ENCODE data around the gene ADD1. TPM values are rescaled to one million over a fixed set of nuclear protein-coding genes. Genes with fewer than 3 reads are reported as not detected.
"Not testable (repeated sequence)": the region's sequence is repeated elsewhere in the genome, so short reads cannot be mapped to it uniquely, and the experiment has no call there.

ADD1 gene
- total RNA-seq, 4 donors from 2014 or later, result 155 to 269 (median 177) TPM

DNA sequence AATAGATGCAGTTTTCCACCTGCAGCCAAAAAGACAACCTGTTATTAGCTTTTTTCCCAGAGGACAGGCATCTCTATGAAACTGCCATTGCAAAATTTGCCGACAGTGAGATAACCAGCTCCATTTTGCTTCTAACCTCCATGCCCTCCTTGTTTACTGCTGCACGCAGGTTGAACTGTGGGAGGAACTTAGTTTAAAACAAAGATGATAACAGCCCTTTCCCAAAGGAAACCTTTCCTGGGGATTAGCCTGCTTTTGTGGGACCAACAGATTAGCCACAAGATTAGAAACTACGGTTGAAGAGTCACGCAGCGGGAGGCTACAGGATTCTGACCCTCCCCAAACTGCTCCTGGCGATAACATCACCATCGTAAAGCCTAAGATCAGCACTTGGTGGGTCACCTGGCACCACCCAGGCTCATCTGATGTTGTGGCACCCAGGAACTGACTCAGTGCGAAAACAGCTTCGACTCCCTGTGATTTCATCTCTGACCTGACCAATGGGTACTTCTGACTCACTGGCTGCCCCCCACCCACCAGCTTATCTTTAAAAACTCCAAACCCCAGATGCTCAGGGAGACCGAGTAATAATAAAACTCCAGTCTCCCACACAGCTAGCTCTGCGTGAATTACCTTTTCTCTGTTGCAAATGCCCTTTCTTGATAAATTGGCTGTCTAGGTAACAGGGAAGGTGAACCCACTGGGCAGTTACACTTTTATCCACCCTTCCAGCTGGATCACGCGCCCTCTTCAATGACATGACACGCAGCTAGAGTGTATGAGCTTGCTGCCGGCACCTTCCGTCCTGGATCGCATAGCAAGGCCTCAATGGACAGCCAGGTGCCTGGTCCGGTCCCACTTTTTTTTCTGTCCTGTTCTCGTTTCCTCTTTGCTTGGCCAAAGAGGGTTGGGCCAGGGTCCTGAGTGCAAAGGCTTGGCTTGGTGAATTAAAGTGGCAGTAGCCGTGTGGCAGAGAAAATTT, 92.4 kb downstream of the ADD1 start:
- ATAC-seq (ENCODE audit: low FRiP score), result peak; percentile 20
- TF ChIP-seq, protein P1, sequence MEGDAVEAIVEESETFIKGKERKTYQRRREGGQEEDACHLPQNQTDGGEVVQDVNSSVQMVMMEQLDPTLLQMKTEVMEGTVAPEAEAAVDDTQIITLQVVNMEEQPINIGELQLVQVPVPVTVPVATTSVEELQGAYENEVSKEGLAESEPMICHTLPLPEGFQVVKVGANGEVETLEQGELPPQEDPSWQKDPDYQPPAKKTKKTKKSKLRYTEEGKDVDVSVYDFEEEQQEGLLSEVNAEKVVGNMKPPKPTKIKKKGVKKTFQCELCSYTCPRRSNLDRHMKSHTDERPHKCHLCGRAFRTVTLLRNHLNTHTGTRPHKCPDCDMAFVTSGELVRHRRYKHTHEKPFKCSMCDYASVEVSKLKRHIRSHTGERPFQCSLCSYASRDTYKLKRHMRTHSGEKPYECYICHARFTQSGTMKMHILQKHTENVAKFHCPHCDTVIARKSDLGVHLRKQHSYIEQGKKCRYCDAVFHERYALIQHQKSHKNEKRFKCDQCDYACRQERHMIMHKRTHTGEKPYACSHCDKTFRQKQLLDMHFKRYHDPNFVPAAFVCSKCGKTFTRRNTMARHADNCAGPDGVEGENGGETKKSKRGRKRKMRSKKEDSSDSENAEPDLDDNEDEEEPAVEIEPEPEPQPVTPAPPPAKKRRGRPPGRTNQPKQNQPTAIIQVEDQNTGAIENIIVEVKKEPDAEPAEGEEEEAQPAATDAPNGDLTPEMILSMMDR (IDR thresholded peaks at IDR 0.05), result no peak
- peak; percentile 25 for DNase-seq (ENCODE audit: low spot score)

DNA sequence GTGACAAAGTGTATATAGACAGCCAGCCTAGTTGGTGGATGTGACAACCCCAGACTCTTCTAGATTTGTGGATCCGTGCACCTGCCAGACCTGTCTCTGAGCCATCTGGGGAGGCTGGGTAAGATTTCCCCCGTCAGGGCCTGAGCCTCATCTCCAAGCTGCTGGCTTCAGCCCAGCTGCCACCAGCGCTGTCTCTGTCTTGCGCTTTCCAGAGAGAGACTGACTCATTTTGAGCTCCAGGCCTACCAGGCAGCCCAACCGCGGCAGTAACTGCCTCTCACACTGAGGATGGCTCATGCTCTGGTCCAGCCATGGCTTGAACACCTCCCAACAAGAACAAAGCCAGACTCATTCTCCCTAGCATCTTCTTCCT, 93.1 kb downstream of the ADD1 start:
- DNase-seq (ENCODE audit: low spot score) (no peak), ATAC-seq (ENCODE audit: low FRiP score) (no peak)
- TF ChIP-seq, protein P1 (IDR thresholded peaks at IDR 0.05), result no peak

DNA sequence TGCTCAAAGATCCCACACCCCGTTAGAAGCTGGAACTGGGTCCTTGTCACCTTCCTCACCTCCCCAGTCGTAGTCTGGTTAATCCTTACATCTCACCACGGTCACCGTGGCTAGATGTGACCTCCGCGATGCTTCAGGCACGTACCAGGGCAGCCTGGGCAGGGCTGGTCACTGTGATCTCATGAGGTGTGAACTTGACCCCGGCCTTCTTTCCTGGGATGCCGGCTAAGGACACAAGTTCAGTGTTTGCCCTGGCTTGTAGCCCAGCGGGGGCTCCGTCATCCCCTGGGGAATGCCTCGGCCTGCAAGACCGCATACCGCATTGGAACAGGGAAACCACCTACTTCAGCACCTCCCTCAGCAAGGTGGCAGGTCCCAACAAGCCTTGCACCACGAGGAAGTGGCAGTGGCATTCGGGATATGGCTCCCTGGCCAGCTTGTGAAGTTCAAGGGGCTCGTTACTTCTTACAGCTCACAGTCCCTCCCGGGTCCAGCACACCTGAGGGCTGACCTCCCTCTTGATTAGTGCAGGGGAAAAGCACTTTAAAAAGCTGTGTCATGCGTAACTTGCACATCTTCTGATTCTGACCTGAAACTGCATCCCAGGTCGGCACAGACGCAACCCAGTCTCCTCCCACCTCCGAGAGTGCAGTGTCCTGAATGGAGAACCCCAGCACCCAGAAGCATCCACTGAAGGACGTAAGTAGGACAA, 93.7 kb downstream of the ADD1 start:
- no peak for ATAC-seq (ENCODE audit: low FRiP score)
- peak; percentile 15 for DNase-seq (ENCODE audit: low spot score)
- TF ChIP-seq, protein P1 (IDR thresholded peaks at IDR 0.05), result no peak

DNA sequence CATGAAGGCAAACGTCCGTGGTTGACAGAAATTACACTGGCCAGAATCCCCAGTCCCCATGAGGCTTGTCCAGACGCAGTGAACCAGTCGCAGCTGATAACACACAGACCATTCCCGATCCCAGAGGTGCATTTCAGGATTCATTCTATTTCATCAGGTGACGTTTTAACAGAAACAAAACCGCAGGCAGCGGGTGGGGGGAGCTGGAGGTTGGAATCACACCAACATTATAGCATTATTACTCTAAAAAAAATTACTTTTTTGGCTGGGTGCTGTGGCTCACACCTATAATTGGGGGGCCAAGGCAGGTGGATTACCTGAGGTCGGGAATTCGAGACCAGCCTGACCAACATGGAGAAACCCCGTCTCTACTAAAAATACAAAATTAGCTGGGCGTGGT, 94.3 kb downstream of the ADD1 start:
- DNase-seq (ENCODE audit: low spot score) (no peak), ATAC-seq (ENCODE audit: low FRiP score) (no peak)
- TF ChIP-seq, protein P1 (IDR thresholded peaks at IDR 0.05), result no peak

DNA sequence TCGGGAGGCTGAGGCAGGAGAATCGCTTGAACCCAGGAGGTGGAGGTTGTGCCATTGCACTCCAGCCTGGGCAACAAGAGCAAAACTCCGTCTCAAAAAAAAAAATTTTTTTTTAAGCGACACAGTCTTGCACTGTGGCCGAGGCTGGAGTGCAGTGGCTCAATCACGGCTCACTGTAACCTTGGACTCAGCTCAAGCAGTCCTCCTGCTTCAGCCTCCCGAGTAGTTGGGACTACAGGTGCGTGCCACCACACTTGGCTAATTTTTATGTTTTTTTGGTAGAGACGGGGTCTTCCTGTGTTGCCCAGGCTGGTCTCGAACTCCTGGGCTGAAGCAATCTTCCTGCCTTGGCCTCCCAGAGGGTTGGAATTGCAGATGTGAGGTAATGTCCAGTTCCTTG, 94.8 kb downstream of the ADD1 start:
- ATAC-seq (ENCODE audit: low FRiP score), result not testable (repeated sequence)
- DNase-seq (ENCODE audit: low spot score), result peak; percentile 10

DNA sequence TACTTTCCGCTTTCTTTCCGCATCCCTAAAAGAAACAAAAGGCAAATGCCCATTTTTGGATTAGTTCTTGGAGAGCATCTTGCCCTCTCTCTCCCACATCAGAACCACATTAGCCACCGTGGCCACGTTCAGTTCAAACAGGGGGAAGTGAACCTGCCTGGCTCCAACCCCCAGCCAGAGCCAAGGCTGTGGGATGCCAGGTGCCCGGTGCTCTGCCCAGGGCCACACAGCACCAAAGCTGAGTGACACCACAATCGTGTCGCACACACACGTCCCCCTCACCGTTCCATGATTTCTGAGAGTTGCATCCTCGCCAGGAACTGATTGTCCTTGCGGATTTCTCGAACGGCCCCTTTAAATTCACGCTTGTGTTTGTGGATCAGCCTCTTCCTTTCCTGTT, 95.3 kb downstream of the ADD1 start:
- no peak for ATAC-seq (ENCODE audit: low FRiP score)
- DNase-seq (ENCODE audit: low spot score), result no peak
- TF ChIP-seq, protein P1 (IDR thresholded peaks at IDR 0.05), result no peak

DNA sequence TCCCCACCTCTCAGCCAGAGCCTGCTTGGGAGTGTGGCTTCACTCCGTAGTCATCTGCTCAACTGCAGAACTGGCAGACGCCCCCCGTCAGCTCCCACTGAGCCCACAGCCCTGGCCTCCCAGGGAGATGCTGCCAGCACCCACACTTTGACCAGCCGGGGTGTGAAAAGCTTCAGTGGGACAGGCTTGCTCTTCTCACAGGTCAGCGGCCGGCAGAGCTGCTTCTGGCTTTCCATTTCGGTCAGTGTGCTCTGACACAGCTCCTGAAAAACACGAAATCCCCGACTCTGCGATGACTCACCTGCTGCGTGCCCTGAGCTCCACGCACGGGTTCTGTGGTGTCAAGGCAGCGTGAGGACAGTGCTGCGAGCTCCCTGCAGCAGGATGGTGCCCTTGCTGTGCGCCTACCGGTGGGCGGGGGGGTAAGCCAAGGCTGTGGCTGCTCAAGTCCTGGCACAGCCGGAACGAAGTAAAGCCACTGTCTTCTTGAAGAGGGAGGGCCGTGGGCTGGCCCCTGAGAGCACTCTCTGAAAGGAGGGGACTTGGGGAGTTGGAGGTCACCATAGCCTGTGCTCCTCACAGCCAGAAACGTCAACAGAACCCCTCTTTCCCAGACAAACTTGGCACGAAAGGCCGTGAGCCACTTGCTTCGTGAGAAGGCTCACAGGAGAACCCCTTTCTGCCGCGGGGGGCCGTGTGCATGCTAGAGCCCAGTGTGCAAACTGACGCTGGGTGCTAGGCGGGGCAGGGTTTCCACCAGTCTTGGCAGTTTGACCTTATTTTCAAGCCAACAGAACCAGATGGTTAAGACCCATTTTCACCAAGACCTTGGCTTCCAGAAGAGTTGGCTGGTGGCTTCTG, 96.0 kb downstream of the ADD1 start:
- no peak for ATAC-seq (ENCODE audit: low FRiP score)

More for the DNA sequence above, 96.0 kb downstream of the ADD1 start:
- DNase-seq (ENCODE audit: low spot score), result no peak
- TF ChIP-seq, protein P1 (IDR thresholded peaks at IDR 0.05), result no peak
